ENCODE results near the gene SYT13. TPM values are rescaled to one million over a fixed set of nuclear protein-coding genes. Genes with fewer than 3 reads are reported as not detected.
"Not testable (repeated sequence)": the region's sequence is repeated elsewhere in the genome, so short reads cannot be mapped to it uniquely, and the experiment has no call there.

SYT13 gene
- total RNA-seq, 1 donor from 2014 or later, result 1.3 TPM

- intact Hi-C loops (cut with DNase I), result loop anchor here (5.0 kb wide), 1 partner anchor 39 kb away; no protein-coding TSS in a partner anchor
- no peak for DNase-seq (ENCODE audit: low spot score)
Measured at GRCh38 chr11:45253640-45254039, 32.5 kb downstream of the SYT13 start.

DNA sequence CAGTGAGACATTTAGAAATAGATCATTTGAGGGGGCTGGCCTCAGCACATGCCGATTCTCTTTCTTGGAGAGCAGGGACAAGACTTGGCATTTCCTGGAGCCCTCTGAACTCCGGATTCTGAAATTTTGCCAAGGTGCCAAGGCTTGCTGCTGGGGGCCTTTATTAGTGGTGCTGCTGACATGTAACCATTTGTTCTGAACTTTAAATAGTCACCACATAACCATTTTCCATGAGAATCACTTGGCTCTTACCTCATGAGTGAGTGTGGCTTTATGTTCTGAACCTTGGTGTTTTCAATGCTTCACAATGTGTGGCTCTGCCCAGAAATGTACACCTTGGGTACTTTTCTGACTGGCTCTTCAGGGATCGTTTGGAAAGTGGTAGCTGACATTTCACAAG, 33.3 kb downstream of the SYT13 start:
- intact Hi-C loops (cut with DNase I), result loop anchor here (5.0 kb wide), 1 partner anchor 39 kb away; no protein-coding TSS in a partner anchor
- DNase-seq (ENCODE audit: low spot score), result no peak

GRCh38 chr11:45252134-45252856, 33.8 kb downstream of the SYT13 start:
- DNase-seq (ENCODE audit: low spot score), result no peak
- intact Hi-C loops (cut with DNase I), result loop anchor here (5.0 kb wide), 1 partner anchor 40 kb away; no protein-coding TSS in a partner anchor

GRCh38 chr11:45250035-45250718, 36.0 kb downstream of the SYT13 start:
- no peak for DNase-seq (ENCODE audit: low spot score)
- intact Hi-C loops (cut with DNase I), result loop anchor here (5.0 kb wide), 1 partner anchor 42 kb away; no protein-coding TSS in a partner anchor

GRCh38 chr11:45249372-45249771, 36.8 kb downstream of the SYT13 start:
- DNase-seq (ENCODE audit: low spot score); intact Hi-C loops (cut with DNase I): not testable (repeated sequence)

GRCh38 chr11:45248501-45249011, 37.6 kb downstream of the SYT13 start:
- intact Hi-C loops (cut with DNase I), result no loop called here

DNA sequence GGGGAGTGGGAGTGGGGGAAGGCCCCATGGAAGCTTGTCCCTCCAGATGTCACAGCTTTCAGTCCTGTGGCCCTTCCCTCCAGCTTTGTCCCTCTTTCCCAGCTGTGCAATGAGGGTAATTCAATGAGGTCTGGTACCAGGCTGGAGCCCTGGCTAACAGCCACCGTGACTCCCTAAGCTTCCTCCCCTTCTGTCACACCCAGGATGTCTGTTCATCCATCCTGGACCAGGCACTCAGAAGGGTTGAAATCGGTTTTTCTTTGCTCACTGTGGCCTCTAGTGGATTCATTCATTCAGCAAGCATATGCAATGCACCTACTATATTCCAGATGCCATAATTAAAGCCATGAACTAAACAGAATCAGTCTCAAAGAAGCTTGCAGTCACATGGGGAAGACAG, 38.7 kb downstream of the SYT13 start:
- peak; percentile 53 for DNase-seq (ENCODE audit: low spot score)
- intact Hi-C loops (cut with DNase I), result no loop called here

More at GRCh38 chr11:45248501-45249011, 37.6 kb downstream of the SYT13 start:
- DNase-seq (ENCODE audit: low spot score), result peak; percentile 51

DNA sequence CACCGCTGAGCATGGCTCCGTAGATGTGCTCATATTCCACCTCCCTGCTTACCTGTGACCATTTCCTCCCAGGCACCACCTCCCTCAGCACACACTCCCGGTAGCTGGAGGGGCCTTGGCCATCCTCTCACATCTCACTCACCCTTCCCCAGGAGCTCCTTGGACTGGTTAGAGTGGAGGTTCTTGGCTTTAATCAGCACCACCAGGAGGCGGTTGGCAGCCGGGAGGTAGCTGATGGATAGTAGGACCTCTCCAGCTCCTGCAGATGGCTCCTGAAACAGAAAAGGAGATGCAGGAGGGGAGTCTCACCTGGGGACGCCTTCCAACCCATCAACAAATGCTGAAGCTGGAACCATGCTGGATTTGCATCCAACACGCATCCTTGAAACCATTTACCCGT, 39.9 kb downstream of the SYT13 start:
- intact Hi-C loops (cut with DNase I), result no loop called here
- DNase-seq (ENCODE audit: low spot score), result peak; percentile 43

GRCh38 chr11:45245218-45246045, 40.7 kb downstream of the SYT13 start:
- intact Hi-C loops (cut with DNase I), result no loop called here
- DNase-seq (ENCODE audit: low spot score), result peak; percentile 39

DNA sequence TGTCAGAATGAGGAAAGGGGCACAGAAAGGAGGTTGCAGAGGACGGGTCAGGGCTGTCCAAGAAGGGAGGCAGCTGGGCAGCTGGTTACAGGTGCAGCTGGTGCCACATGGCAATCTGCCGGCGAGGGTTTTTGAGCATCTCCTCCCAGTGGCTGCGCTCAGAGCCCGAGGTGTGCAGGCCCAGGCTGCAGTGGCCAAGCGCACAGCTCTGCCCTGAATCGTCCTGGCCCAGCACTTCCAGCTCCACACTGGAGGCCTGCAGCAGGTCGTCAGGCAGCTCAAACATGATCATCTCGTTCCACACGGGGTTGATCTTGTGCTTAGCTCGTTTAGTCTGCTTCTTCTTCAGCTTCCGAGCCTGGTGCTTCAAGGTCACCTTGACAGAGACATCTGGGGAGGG, 42.2 kb downstream of the SYT13 start:
- no peak for DNase-seq (ENCODE audit: low spot score)
- intact Hi-C loops (cut with DNase I), result no loop called here

DNA sequence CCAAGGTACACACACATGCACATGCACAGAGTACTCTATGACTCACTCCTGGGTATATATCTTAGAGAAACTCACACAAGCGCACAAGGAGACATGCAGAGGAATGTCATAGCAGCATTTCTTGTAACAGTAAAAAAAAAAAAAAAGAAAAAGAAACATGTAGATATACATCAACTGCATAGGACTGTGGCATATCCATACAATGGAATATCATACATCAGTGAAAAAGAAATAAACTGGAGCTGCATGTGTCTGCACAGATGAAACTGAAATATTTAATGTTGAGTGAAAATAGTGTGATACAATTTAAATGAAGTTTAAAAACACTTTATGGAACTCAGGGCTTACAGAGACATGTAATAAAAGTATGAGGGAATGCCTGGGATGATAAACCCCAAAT, 46.4 kb downstream of the SYT13 start:
- intact Hi-C loops (cut with DNase I), result loop anchor here (10.0 kb wide), 1 partner anchor 55 kb away; no protein-coding TSS in a partner anchor

DNA sequence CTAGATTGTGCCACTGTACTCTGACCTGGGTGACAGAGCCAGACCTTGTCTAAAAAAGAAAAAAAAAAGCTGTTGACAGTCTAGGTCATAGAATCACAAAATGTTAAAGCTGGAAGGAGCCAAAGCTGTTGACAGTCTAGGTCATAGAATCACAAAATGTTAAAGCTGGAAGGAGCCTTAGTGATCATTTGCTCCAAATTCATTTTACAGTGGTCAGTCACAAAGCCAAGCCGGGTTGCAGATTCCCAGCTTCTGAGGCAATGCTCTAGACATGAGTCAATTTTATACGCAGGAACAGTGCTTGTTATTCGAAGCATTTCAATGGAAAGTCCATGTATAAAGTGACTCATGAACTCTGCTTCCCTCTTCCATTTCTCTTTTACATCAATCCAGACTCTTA, 47.4 kb downstream of the SYT13 start:
- intact Hi-C loops (cut with DNase I), result loop anchor here (10.0 kb wide), 1 partner anchor 54 kb away; no protein-coding TSS in a partner anchor

More for the DNA sequence above, 46.4 kb downstream of the SYT13 start:
- DNase-seq (ENCODE audit: low spot score), result no peak

GRCh38 chr11:45237711-45238315, 48.3 kb downstream of the SYT13 start:
- no peak for DNase-seq (ENCODE audit: low spot score)
- intact Hi-C loops (cut with DNase I), result loop anchor here (10.0 kb wide), 1 partner anchor 53 kb away; no protein-coding TSS in a partner anchor

More for the DNA sequence above, 47.4 kb downstream of the SYT13 start:
- no peak for DNase-seq (ENCODE audit: low spot score)

DNA sequence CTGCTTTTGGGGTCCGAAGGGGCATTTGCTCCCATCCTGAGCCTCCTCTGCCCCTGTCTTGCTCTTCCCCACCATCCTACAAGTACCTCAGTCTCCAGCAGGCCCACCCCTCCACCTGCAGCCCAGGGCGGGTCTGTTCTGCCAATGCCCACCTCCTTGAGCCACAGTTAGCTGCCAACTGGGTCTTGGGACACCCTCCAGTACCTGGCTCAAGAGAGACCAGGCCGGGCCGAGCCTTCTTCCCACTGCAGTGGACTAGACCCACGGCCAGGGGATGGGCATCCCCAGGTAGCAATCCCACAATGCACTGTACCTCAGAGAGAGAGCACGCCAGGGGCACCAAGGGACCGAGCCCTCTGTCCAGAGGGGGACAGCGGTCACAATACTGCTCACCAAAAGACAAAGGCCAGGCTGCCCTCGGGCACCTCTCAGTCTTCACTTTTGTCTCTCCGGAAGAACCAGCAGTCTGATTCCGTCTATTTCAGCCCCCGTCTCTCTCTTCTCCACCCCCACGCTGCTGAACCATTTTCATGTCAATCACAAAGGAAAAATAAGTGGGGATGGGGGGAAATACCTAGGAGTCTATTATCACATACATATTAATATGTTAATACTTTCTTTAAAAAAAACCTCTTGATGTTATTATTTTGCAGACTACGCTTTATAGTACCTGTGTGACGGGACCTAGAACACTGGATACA, 51.7 kb downstream of the SYT13 start:
- DNase-seq (ENCODE audit: low spot score), result no peak
- intact Hi-C loops (cut with DNase I), result loop anchor here (5.0 to 10.0 kb wide), 2 partner anchors 50 to 127 kb away; no protein-coding TSS in a partner anchor

DNA sequence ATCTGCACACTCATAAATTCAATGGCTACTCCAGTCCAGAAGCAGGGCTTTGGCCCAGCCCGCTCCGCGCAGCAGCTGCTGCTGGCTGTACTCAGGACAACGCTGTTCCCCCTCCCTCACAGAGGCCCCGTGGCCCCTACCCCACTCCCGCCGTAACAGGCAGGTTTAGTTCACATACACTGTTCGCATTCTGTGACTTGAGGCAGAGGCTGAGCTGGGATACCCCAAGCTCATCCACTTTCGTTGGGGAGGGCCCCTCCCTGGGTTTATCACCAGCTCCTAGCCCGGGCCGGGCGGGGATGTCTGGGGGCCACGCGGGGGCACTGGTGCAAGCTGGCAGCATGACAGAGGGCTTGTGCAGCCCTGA, 52.4 kb downstream of the SYT13 start:
- intact Hi-C loops (cut with DNase I), result loop anchor here (5.0 to 10.0 kb wide), 2 partner anchors 49 to 126 kb away; no protein-coding TSS in a partner anchor

GRCh38 chr11:45233121-45233803, 52.9 kb downstream of the SYT13 start:
- no peak for DNase-seq (ENCODE audit: low spot score)
- intact Hi-C loops (cut with DNase I), result loop anchor here (5.0 to 10.0 kb wide), 2 partner anchors 48 to 126 kb away; no protein-coding TSS in a partner anchor

More for the DNA sequence above, 52.4 kb downstream of the SYT13 start:
- no peak for DNase-seq (ENCODE audit: low spot score)

DNA sequence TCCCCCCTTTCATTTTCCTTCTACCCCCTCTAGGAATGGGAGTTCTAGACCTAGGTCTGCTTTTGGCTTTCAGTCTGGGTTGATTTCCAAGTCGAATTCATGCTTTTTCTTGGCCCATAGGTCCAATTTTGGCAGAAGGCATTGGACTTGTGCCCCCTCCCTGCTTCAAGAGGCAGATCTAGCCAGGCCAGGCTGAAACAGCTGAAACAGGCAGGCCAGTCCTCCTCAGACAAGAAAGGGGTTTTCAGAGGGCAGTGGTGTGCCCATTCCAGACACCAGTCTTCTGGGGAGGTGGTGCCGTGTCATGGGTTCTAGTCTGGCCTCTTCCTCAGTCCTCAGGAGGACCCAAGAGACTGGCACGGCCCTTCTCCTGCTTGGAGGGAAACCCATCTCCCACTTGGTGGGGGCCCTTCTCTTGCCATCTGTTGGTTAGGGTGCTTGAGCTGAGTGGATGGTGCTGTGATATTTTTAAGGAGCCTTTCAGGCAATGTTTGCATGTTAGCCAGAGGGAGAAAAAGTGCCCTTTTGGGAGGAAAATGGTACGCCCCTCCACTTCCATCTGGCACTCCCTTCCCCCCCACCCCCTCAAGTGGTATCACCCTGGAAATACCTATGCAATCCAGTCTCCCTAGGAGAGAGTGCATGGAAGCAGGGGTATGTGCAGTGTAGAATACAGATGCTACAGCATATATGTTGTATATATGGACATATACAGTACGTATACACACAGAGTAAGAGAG, 53.6 kb downstream of the SYT13 start:
- intact Hi-C loops (cut with DNase I), result loop anchor here (5.0 to 10.0 kb wide), 2 partner anchors 48 to 125 kb away; no protein-coding TSS in a partner anchor

More for the DNA sequence above, 53.6 kb downstream of the SYT13 start:
- no peak for DNase-seq (ENCODE audit: low spot score)
